Mucosa of rectum (tissue), 2 donors: ENCODE measurements around the gene PLEK2.
A peak's percentile ranks its signal among the peaks of the same experiment; 100 is the strongest.

ENCODE experiments used
- H3K27ac ChIP-seq, 2 donors: one replicate each; pipeline ENCODE4 v1.7.0; 2013; ENCODE audit warnings: inconsistent platforms in 2 of 2, low read depth in 2 of 2, low read length in 2 of 2
- H3K27me3 ChIP-seq, 2 donors: one replicate each; pipeline ENCODE4 v1.7.0; 2013; ENCODE audit warnings: low read length in 2 of 2; ENCODE audit not compliant: control insufficient read depth in 2 of 2, insufficient read depth in 2 of 2
- H3K36me3 ChIP-seq, 2 donors: one replicate each; pipeline ENCODE4 v1.7.0; 2013; ENCODE audit warnings: low read length in 2 of 2; ENCODE audit not compliant: control insufficient read depth in 2 of 2, insufficient read depth in 2 of 2
- H3K4me1 ChIP-seq, 2 donors: one replicate each; pipeline ENCODE4 v1.7.0; 2013; ENCODE audit warnings: low read length in 2 of 2, mild to moderate bottlenecking in 1 of 2; ENCODE audit not compliant: control insufficient read depth in 2 of 2, insufficient read depth in 2 of 2
- H3K4me3 ChIP-seq, 2 donors: one replicate each; pipeline ENCODE4 v1.7.0; 2013; ENCODE audit warnings: low read length in 2 of 2
- H3K9ac ChIP-seq, 2 donors: one replicate each; pipeline ENCODE4 v1.7.0; 2013; ENCODE audit warnings: low read length in 2 of 2, low read depth in 1 of 2, mild to moderate bottlenecking in 1 of 2
- H3K9me3 ChIP-seq, 2 donors: one replicate each; pipeline ENCODE4 v1.7.0; 2013; ENCODE audit warnings: low read length in 2 of 2; ENCODE audit not compliant: control insufficient read depth in 2 of 2
- donor health status: healthy.
- donor health status: Normal muscosa, but diverticular disease.

The PLEK2 gene

GRCh38 chr14:67446371-67447032, 34.5 kb upstream of the PLEK2 start:
- H3K9ac ChIP-seq = no peak overlapping the region
- H3K4me3 ChIP-seq = no peak overlapping the region
- H3K4me1 ChIP-seq = peaks cover 9 to 11% of the 10 kb centered on the region in 2 donors
- H3K36me3 ChIP-seq = no peaks in the 10 kb centered on the region
- no peaks in the 10 kb centered on the region for H3K27me3 ChIP-seq
- no peaks in the 10 kb centered on the region for H3K9me3 ChIP-seq
- H3K27ac ChIP-seq = no peak overlapping the region

DNA sequence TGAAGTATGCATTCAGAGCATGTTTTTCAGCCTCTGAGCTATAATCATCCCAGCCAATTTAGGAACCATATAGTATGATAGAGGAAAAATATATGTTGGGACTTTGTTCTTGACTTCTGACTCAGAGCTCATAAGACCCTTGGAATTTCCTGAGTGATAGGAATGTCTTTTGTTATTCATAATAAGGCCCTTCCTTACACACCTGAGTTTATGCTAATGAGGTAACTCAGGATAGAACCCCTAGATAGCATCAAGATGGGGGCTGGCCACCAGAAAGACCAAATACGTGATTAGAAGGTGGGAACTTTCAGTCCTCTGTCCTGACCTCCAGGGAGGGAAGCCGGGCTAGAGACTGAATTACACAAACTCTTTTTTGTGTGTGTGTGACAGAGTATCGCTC, 32.4 kb upstream of the PLEK2 start:
- H3K4me1 ChIP-seq = peaks cover 14 to 26% of the 10 kb centered on the region in 2 donors
- no peaks in the 10 kb centered on the region for H3K36me3 ChIP-seq
- no peak overlapping the region for H3K27ac ChIP-seq
- no peak overlapping the region for H3K4me3 ChIP-seq
- H3K9ac ChIP-seq = no peak overlapping the region
- H3K27me3 ChIP-seq = no peaks in the 10 kb centered on the region
- no peaks in the 10 kb centered on the region for H3K9me3 ChIP-seq

DNA sequence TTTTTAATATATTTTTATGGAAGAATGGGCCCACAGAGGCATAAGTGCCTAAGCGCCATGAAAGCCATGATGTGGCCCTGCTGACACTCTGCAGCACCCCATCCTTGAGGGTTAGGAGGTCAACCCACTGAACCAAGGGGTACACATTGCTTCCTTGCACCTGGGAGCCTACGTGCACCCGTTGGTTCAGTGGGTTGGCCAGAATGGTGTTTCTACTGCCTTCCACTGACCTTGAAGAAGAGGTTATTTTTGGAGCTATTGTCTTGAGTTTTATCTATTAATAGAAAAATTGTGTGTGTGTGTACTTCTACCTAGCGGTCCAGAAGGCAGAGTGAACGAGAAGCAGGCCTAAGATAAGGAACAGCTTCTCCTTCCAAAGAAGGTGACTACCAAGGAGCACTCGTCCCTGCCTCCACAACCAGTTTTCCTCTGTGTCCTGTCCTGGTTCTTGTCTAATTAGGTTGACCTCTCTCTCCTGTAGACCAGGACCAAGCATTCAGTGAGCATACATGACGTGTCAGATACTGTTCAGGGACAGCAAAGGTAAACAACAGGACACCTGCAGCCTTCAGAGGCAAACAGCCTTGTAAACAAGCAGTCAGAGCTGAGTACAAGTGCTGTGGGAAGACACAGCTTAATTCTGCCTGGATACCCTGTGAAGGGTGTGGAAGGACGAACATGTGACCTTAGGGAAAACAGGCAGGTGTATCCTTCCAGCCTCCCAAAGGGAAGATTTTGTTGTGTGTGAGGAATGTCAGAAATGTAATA, 30.4 kb upstream of the PLEK2 start:
- H3K9me3 ChIP-seq = no peaks in the 10 kb centered on the region
- H3K27me3 ChIP-seq = no peaks in the 10 kb centered on the region
- peak overlapping the region in 1 of 2 donors; percentile 25 for H3K27ac ChIP-seq
- H3K4me1 ChIP-seq = peaks cover 14 to 26% of the 10 kb centered on the region in 2 donors
- no peaks in the 10 kb centered on the region for H3K36me3 ChIP-seq
- no peak overlapping the region for H3K4me3 ChIP-seq
- no peak overlapping the region for H3K9ac ChIP-seq

DNA sequence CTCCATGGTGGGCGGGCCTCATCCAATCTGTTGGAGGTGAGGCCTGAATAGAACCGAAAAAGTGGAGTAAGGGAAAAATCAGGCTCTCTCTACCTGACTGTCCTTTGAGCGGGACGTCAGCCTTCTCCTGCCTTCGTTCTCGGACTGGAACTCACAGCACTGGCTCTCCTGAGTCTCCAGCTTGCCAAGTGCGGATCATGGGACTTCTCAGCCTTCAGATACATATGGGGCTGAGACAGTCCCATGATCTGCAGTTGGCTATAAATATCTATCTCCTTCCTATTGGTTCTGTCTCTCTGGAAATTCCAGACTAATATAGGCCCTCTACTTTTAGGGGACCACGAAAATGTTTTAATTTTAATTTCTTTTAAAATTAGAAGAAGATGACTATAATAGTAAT, 29.7 kb upstream of the PLEK2 start:
- Histone ChIP-seq H3K27ac (peak overlapping the region; percentile 82 to 86), H3K36me3 (no peaks in the 10 kb centered on the region), H3K27me3 (no peaks in the 10 kb centered on the region), H3K9ac (no peak overlapping the region), H3K9me3 (no peaks in the 10 kb centered on the region), H3K4me3 (no peak overlapping the region), H3K4me1 (peaks cover 14 to 21% of the 10 kb centered on the region in 2 donors)

DNA sequence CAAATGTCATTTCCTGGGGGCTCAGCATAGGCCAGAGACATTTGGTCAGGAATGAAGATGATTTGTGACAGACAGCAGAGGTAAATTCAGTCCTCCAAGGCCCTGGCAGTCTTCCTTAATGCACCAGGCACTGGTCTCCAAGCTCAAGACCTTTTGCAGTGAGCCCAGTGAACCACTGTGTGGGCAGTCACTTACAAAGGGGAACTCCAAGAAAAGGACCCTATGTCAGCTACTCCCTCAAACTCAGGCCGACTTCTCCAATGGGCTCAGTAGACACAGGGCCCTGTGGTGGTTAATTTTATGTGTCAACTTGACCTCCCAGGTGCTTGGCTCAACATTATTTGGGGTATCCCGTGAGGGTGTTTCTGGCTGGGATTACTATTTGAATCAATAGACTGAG, 29.3 kb upstream of the PLEK2 start:
- Histone ChIP-seq H3K27ac (peak overlapping the region; percentile 82 to 86), H3K4me3 (no peak overlapping the region), H3K36me3 (no peaks in the 10 kb centered on the region), H3K27me3 (no peaks in the 10 kb centered on the region), H3K9ac (no peak overlapping the region), H3K9me3 (no peaks in the 10 kb centered on the region), H3K4me1 (peaks cover 11 to 19% of the 10 kb centered on the region in 2 donors)

GRCh38 chr14:67440513-67440912, 28.5 kb upstream of the PLEK2 start:
- no peak overlapping the region for H3K4me3 ChIP-seq
- H3K4me1 ChIP-seq = peaks cover 10 to 19% of the 10 kb centered on the region in 2 donors
- H3K27me3 ChIP-seq = no peaks in the 10 kb centered on the region
- H3K27ac ChIP-seq = peak overlapping the region; percentile 82 to 86
- H3K9me3 ChIP-seq = no peaks in the 10 kb centered on the region
- H3K36me3 ChIP-seq = no peaks in the 10 kb centered on the region
- H3K9ac ChIP-seq = peak overlapping the region in 1 of 2 donors; percentile 36

- Histone ChIP-seq H3K9ac (no peak overlapping the region), H3K4me1 (peaks cover 10 to 19% of the 10 kb centered on the region in 2 donors), H3K36me3 (no peaks in the 10 kb centered on the region), H3K9me3 (no peaks in the 10 kb centered on the region), H3K4me3 (no peak overlapping the region), H3K27me3 (no peaks in the 10 kb centered on the region), H3K27ac (no peak overlapping the region)
These were observed 27.0 kb upstream of the PLEK2 start for GRCh38 chr14:67438969-67439368.

GRCh38 chr14:67436006-67436866, 24.3 kb upstream of the PLEK2 start:
- Histone ChIP-seq H3K27me3 (no peaks in the 10 kb centered on the region), H3K27ac (no peak overlapping the region)

GRCh38 chr14:67435603-67436002, 23.6 kb upstream of the PLEK2 start:
- no peaks in the 10 kb centered on the region for H3K36me3 ChIP-seq

More at GRCh38 chr14:67436006-67436866, 24.3 kb upstream of the PLEK2 start:
- Histone ChIP-seq H3K36me3 (no peaks in the 10 kb centered on the region), H3K9ac (no peak overlapping the region), H3K9me3 (no peaks in the 10 kb centered on the region), H3K4me3 (no peak overlapping the region), H3K4me1 (peaks cover 3 to 14% of the 10 kb centered on the region in 2 donors)

More at GRCh38 chr14:67435603-67436002, 23.6 kb upstream of the PLEK2 start:
- Histone ChIP-seq H3K4me3 (no peak overlapping the region), H3K9ac (no peak overlapping the region), H3K27me3 (no peaks in the 10 kb centered on the region), H3K4me1 (peaks cover 0 to 8% of the 10 kb centered on the region in 2 donors), H3K27ac (no peak overlapping the region), H3K9me3 (no peaks in the 10 kb centered on the region)
